Hematopoietic multipotent progenitor cell treated with erythropoietin and hydrocortisone succinate and interleukin-3 and kit ligand, for 8 days (in vitro differentiated cells): ENCODE measurements around the gene ALG2.
A peak's percentile ranks its signal among the peaks of the same experiment; 100 is the strongest.

Source experiments
- DNase-seq: peaks from one replicate; pipeline ENCODE4 v3.0.0-alpha.2; 2015

ALG2 gene

GRCh38 chr9:99189887-99190596 is 31.7 kb downstream of the ALG2 start:
- DNase-seq: no peak

GRCh38 chr9:99189186-99189585 is 32.6 kb downstream of the ALG2 start:
- no peak for DNase-seq

GRCh38 chr9:99187311-99187710 is 34.4 kb downstream of the ALG2 start:
- no peak for DNase-seq

GRCh38 chr9:99185934-99186333 is 35.8 kb downstream of the ALG2 start:
- DNase-seq: no peak

- DNase-seq: no peak
These were observed 36.5 kb downstream of the ALG2 start for GRCh38 chr9:99185348-99185632.

- peak; percentile 80 for DNase-seq
These were observed 37.0 kb downstream of the ALG2 start for GRCh38 chr9:99184475-99185347.

- no peak for DNase-seq
These were observed 37.6 kb downstream of the ALG2 start for GRCh38 chr9:99184110-99184474.

GRCh38 chr9:99183616-99184015 is 38.1 kb downstream of the ALG2 start:
- no peak for DNase-seq

GRCh38 chr9:99182356-99182755 is 39.4 kb downstream of the ALG2 start:
- DNase-seq: no peak

GRCh38 chr9:99181621-99182020 is 40.1 kb downstream of the ALG2 start:
- no peak for DNase-seq

GRCh38 chr9:99181206-99181605 is 40.5 kb downstream of the ALG2 start:
- DNase-seq: no peak

GRCh38 chr9:99180662-99181061 is 41.1 kb downstream of the ALG2 start:
- no peak for DNase-seq

GRCh38 chr9:99180199-99180598 is 41.5 kb downstream of the ALG2 start:
- peak; percentile 14 for DNase-seq

GRCh38 chr9:99178912-99179872 is 42.5 kb downstream of the ALG2 start:
- no peak for DNase-seq

GRCh38 chr9:99177576-99178366 is 44.0 kb downstream of the ALG2 start:
- DNase-seq: no peak

GRCh38 chr9:99176527-99177013 is 45.2 kb downstream of the ALG2 start:
- DNase-seq: no peak

GRCh38 chr9:99173570-99174504 is 47.9 kb downstream of the ALG2 start:
- DNase-seq: no peak

GRCh38 chr9:99172124-99173091 is 49.3 kb downstream of the ALG2 start:
- no peak for DNase-seq

- DNase-seq: no peak
These were observed 50.3 kb downstream of the ALG2 start for GRCh38 chr9:99171225-99172123.
